Ovary (tissue), 3 donors: Measurements from ENCODE around the gene POLH.

Source experiments
- CTCF ChIP-seq, 3 donors: fragments of 450-650 bp in 2 of 3; fragments of 200-600 bp in 1 of 3; IDR thresholded peaks; one replicate each; pipeline versions ENCODE4 v1.5.1 to v1.8.0; 2016 to 2022; ENCODE audit warnings: antibody characterized with exemption in 3 of 3, mild to moderate bottlenecking in 1 of 3
- EP300 ChIP-seq: sonication (generic); formaldehyde crosslinking; IDR thresholded peaks from one replicate; pipeline ENCODE4 v1.6.1; 2017; ENCODE audit warnings: antibody characterized with exemption
- donor health status: DM: no; HTN: no; CAD: no.

GRCh38 chr6:43600595-43600994 lies 24.6 kb downstream of the POLH start:
- TF ChIP-seq CTCF (IDR thresholded peaks at IDR 0.05) (no peak), EP300 (no peak)
